ENCODE results near the gene COL13A1. TPM values are rescaled to one million over a fixed set of nuclear protein-coding genes. Genes with fewer than 3 reads are reported as not detected.

Gene COL13A1
- total and polyA plus RNA-seq, 2 of the 8 experiments (the other 6 are each of a cell fraction or from before 2014, with no cell fraction given) = 2.6 to 5.2 TPM

DNA sequence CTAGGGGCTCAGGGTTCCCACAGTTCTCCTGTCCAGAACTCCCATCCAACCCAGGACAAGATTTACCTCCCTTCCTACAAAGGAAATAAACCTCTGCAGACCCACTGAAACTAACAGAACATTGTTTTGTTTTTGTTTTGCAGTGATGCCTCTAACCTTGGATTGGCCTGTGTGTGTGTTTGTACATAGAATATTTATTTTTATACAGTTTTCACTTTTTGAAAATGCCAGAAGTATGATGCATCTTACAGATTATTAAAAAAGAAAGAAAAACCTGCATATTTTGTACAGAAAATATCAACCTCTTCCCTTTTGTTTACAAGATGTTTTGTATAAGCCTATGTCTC, 156.8 kb downstream of the COL13A1 start:
- FAIRE-seq (no peak), DNase-seq (ENCODE audit: low read depth in 1 of 2, low spot score in 2 of 2) (no peak)
- Histone ChIP-seq H3K79me1 (ENCODE audit: low read depth, low read length) (no peaks in the 10 kb centered on the region), H3K27me3 (replicated peaks in 1 of 4; ENCODE audit: control insufficient read depth in 3 of 4, extremely low read depth in 1 of 4, insufficient read depth in 3 of 4, low read length in 3 of 4) (peaks cover 0 to 13% (median 5%) of the 10 kb centered on the region in 4 experiments; a peak in 3 of 7 replicates), H3K4me3 (ENCODE audit: extremely low read depth in 1 of 4, insufficient read depth in 2 of 4, low read depth in 3 of 4, low read length in 4 of 4) (no peak overlapping the region), H2BK12ac (ENCODE audit: low read depth, low read length) (no peak overlapping the region), H3K9ac (replicated peaks in 1 of 4; ENCODE audit: extremely low read depth in 1 of 4, low read depth in 3 of 4, low read length in 3 of 4) (no peak overlapping the region), H2BK120ac (replicated peaks; ENCODE audit: low read depth, low read length) (no peak overlapping the region), H3K36me3 (ENCODE audit: control insufficient read depth in 2 of 4, insufficient read depth in 4 of 4, low read length in 3 of 4) (no peaks in the 10 kb centered on the region), H2AK5ac (ENCODE audit: low read depth, low read length) (no peak overlapping the region), H2BK5ac (ENCODE audit: low read depth, low read length) (no peak overlapping the region), H4K5ac (ENCODE audit: insufficient read length, low read depth, low read length) (no peak overlapping the region), H4K8ac (ENCODE audit: extremely low read depth, insufficient read depth, low read length) (no peak overlapping the region), H2BK15ac (ENCODE audit: low read length) (no peak overlapping the region), H4K20me1 (replicated peaks in 1 of 2; ENCODE audit: control insufficient read depth in 1 of 2, insufficient read depth in 2 of 2, low read length in 2 of 2) (no peaks in the 10 kb centered on the region), H3K27ac (ENCODE audit: low read depth, low read length) (no peak overlapping the region), H2BK20ac (ENCODE audit: low read length) (no peak overlapping the region), H4K91ac (replicated peaks; ENCODE audit: insufficient read length, low read length) (no peak overlapping the region), H3K23ac (ENCODE audit: insufficient read length) (no peak overlapping the region), H3K9me3 (ENCODE audit: insufficient read depth in 2 of 2, low read depth in 1 of 2, low read length in 1 of 2) (no peaks in the 10 kb centered on the region), H3K79me2 (ENCODE audit: control insufficient read depth in 1 of 2, insufficient read depth in 2 of 2, low read length in 2 of 2) (no peaks in the 10 kb centered on the region), H3K56ac (replicated peaks; ENCODE audit: insufficient read length, low read depth, low read length) (no peak overlapping the region), H3K14ac (ENCODE audit: insufficient read length) (no peak overlapping the region), H3K4me2 (ENCODE audit: insufficient read depth in 1 of 2, low read depth in 2 of 2, low read length in 2 of 2) (no peak overlapping the region), H3K4ac (replicated peaks; ENCODE audit: insufficient read length, low read depth, low read length) (no peak overlapping the region), H2AFZ (ENCODE audit: low read length) (no peak overlapping the region), H3K18ac (ENCODE audit: extremely low read depth, low read length) (no peak overlapping the region), H3K4me1 (replicated peaks in 1 of 4; ENCODE audit: control insufficient read depth in 3 of 4, insufficient read depth in 4 of 4, low read length in 3 of 4) (peaks cover 0 to 6% (median 0%) of the 10 kb centered on the region in 4 experiments; a peak in 2 of 7 replicates), H3K23me2 (ENCODE audit: low read depth, low read length) (0 out of 2 replicates have a peak, but pooled peaks cover under 1% of the 10 kb centered on the region)
- POLR2A ChIA-PET (ENCODE audit: partially characterized antibody) = no interaction called here
- CTCF ChIA-PET (ENCODE audit: partially characterized antibody) = interaction anchor here (0.6 to 8.4 kb wide), 74 partner anchors 10 to 365 kb away, joined by 3 to 94 read pairs (median 5); partner anchors contain the start of gene TYSND1
- no peak for TF ChIP-seq CHD1 (IDR thresholded peaks at IDR 0.05; ENCODE audit: low read depth, low read length)
- TF ChIP-seq, protein P1, sequence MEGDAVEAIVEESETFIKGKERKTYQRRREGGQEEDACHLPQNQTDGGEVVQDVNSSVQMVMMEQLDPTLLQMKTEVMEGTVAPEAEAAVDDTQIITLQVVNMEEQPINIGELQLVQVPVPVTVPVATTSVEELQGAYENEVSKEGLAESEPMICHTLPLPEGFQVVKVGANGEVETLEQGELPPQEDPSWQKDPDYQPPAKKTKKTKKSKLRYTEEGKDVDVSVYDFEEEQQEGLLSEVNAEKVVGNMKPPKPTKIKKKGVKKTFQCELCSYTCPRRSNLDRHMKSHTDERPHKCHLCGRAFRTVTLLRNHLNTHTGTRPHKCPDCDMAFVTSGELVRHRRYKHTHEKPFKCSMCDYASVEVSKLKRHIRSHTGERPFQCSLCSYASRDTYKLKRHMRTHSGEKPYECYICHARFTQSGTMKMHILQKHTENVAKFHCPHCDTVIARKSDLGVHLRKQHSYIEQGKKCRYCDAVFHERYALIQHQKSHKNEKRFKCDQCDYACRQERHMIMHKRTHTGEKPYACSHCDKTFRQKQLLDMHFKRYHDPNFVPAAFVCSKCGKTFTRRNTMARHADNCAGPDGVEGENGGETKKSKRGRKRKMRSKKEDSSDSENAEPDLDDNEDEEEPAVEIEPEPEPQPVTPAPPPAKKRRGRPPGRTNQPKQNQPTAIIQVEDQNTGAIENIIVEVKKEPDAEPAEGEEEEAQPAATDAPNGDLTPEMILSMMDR (IDR thresholded peaks at IDR 0.05; ENCODE audit: control extremely low read depth in 1 of 3, insufficient read depth in 1 of 3, low read depth in 1 of 3, low read length in 3 of 3) = no peak
- no peak for TF ChIP-seq KDM5A (IDR thresholded peaks at IDR 0.05; ENCODE audit: low read length)
- TF ChIP-seq SRF (IDR thresholded peaks at IDR 0.05; ENCODE audit: low read depth, low read length) = no peak
- TF ChIP-seq POU5F1 (IDR thresholded peaks at IDR 0.05; ENCODE audit: low read depth, low read length) = no peak
- TF ChIP-seq TBP (IDR thresholded peaks at IDR 0.05; ENCODE audit: low read depth, low read length) = no peak
- TF ChIP-seq RFX5 (IDR thresholded peaks at IDR 0.05; ENCODE audit: borderline replicate concordance, low read depth, low read length) = no peak
- no peak for TF ChIP-seq POLR2AphosphoS5 (IDR thresholded peaks at IDR 0.05; ENCODE audit: low read depth, low read length)
- no peak for TF ChIP-seq TAF1 (IDR thresholded peaks at IDR 0.05; ENCODE audit: low read depth, low read length)
- no peak for TF ChIP-seq EZH2 (IDR thresholded peaks at IDR 0.05; ENCODE audit: low read depth, low read length, severe bottlenecking)
- TF ChIP-seq SIX5 (IDR thresholded peaks at IDR 0.05; ENCODE audit: low read depth, low read length) = no peak
- no peak for TF ChIP-seq SIN3A (conservative IDR thresholded peaks at IDR 0.05 in 1 of 2, IDR thresholded peaks at IDR 0.05 in 1 of 2; ENCODE audit: low read depth in 1 of 2, low read length in 2 of 2)
- TF ChIP-seq SAP30 (IDR thresholded peaks at IDR 0.05; ENCODE audit: insufficient read depth, insufficient replicate concordance, low read length) = no peak
- no peak for TF ChIP-seq SP1 (IDR thresholded peaks at IDR 0.05; ENCODE audit: low read depth, low read length)

Measured in H1 (cell line).